GM12878 (cell line): ENCODE measurements around the gene KIF1C. TPM values are rescaled to one million over a fixed set of nuclear protein-coding genes. Genes with fewer than 3 reads are reported as not detected.

ENCODE experiments used
- ATAC-seq: fragments of 200-7000 bp; cut with Tn5 transposase; 3 replicates; pipeline ENCODE4 v1.9.1; 2020; ENCODE audit warnings: mild to moderate bottlenecking, moderate library complexity
- BruUV-seq: library from RNA; stranded (reverse); fragments of 400-500 nt; replicated peaks from 2 replicates; lab custom pipeline; 2021; lab: Mats Ljungman, UMichigan
- CTCF ChIA-PET: fragments of 300-600 bp; sonication (Branson Sonifier 250); formaldehyde crosslinking; extraction: SDS; loops from one replicate; lab custom pipeline; 2021; ENCODE audit warnings: inconsistent platforms; lab: Yijun Ruan, JAX
- POLR2A ChIA-PET: fragments of 350-600 bp; formaldehyde crosslinking; extraction: SDS; loops from one replicate; lab custom pipeline; 2021; ENCODE audit warnings: inconsistent platforms; lab: Charles Lee
- RAD21 ChIA-PET: fragments of 300-600 bp; sonication (Branson Sonifier 250); formaldehyde crosslinking; loops from one replicate; lab custom pipeline; 2023; ENCODE audit warnings: antibody characterized with exemption; ENCODE audit not compliant: unreplicated experiment; lab: Charles Lee
- SMC1A ChIA-PET: fragments of 300-600 bp; sonication (Branson Sonifier 250); formaldehyde crosslinking; loops from one replicate; lab custom pipeline; 2023; ENCODE audit not compliant: unreplicated experiment, uncharacterized antibody; lab: Charles Lee
- DNase-seq: peaks from one replicate; pipeline ENCODE4 v3.0.0-alpha.2; 2011; ENCODE audit warnings: low read depth, low spot score
- FAIRE-seq: peaks from 3 replicates; lab custom pipeline; 2011; peaks lifted over from hg19 to GRCh38; lab: Jason Lieb, UNC
- H2AFZ ChIP-seq: 2 replicates; pipeline ENCODE4 v1.6.0; 2011; ENCODE audit warnings: low read depth, low read length, control low read depth; ENCODE audit not compliant: control insufficient read depth
- H3K27ac ChIP-seq: 2 replicates; pipeline ENCODE4 v1.5.1; 2011; ENCODE audit warnings: control low read depth; ENCODE audit not compliant: control insufficient read depth, insufficient read depth
- H3K27me3 ChIP-seq, 2 experiments: replicated peaks in 1 of 2; 2 replicates each; pipeline versions ENCODE4 v1.6.0 to v1.6.1; 2011; ENCODE audit warnings: low read length in 1 of 2; ENCODE audit not compliant: control insufficient read depth in 2 of 2, insufficient read depth in 2 of 2
- H3K36me3 ChIP-seq, 2 experiments: 2 replicates each; pipeline ENCODE4 v1.5.1; 2011; ENCODE audit warnings: low read length in 1 of 2; ENCODE audit not compliant: control insufficient read depth in 2 of 2, insufficient read depth in 2 of 2
- H3K4me1 ChIP-seq: 2 replicates; pipeline ENCODE4 v1.6.1; 2011; ENCODE audit warnings: mild to moderate bottlenecking, low read length, moderate library complexity, mixed read lengths; ENCODE audit not compliant: control insufficient read depth, insufficient read depth
- H3K4me2 ChIP-seq: 2 replicates; pipeline ENCODE4 v1.6.0; 2011; ENCODE audit warnings: control low read depth; ENCODE audit not compliant: control insufficient read depth, insufficient read depth
- H3K4me3 ChIP-seq: fragments of 200-600 bp; sonication (generic); 2 replicates; pipeline ENCODE4 v1.5.1; 2016
- H3K79me2 ChIP-seq: 2 replicates; pipeline ENCODE4 v1.6.0; 2011; ENCODE audit warnings: low read length; ENCODE audit not compliant: control insufficient read depth, insufficient read depth
- H3K9ac ChIP-seq: 2 replicates; pipeline ENCODE4 v1.8.0; 2011; ENCODE audit warnings: low read length, control low read depth, mixed read lengths; ENCODE audit not compliant: control insufficient read depth, insufficient read depth
- H3K9me3 ChIP-seq: replicated peaks from 3 replicates; pipeline ENCODE4 v1.5.1; 2011; ENCODE audit warnings: mild to moderate bottlenecking, low read length; ENCODE audit not compliant: control insufficient read depth, insufficient read depth
- H4K20me1 ChIP-seq: 2 replicates; pipeline ENCODE4 v1.6.0; 2011; ENCODE audit not compliant: control insufficient read depth, insufficient read depth
- BRCA1 ChIP-seq: IDR thresholded peaks from 2 replicates; pipeline ENCODE4 v1.6.1; 2011; ENCODE audit warnings: low read depth, low read length, improper control_type of control experiment
- CBX3 ChIP-seq: fragments of 200-600 bp; sonication (generic); IDR thresholded peaks from 2 replicates; pipeline ENCODE4 v1.6.1; 2016; ENCODE audit warnings: low read depth, borderline replicate concordance
- RB1 ChIP-seq: fragments of 450-650 bp; formaldehyde crosslinking; IDR thresholded peaks from 2 replicates; pipeline ENCODE4 v1.6.1; 2017; ENCODE audit warnings: mild to moderate bottlenecking, borderline replicate concordance
- RUNX3 ChIP-seq: IDR thresholded peaks from 2 replicates; pipeline ENCODE4 v1.6.1; 2012; ENCODE audit warnings: low read length, inconsistent platforms
- ZBED1 ChIP-seq: IDR thresholded peaks from 2 replicates; pipeline ENCODE4 v1.6.1; 2016; ENCODE audit warnings: borderline replicate concordance
- WGBS: methylation state at CpG from one replicate; pipeline ENCODE4 v1.1.6; 2016; ENCODE audit warnings: low lambda C conversion rate; ENCODE audit not compliant: insufficient replicate concordance, insufficient coverage; ENCODE audit errors: missing lambda C conversion rate; 5-methylcytosine and 5-hydroxymethylcytosine counted together
- in situ Hi-C: fragments of 300-500 bp; cut with MboI; formaldehyde crosslinking; loops from 9 replicates; pipeline ENCODE4 v1.14.3; 2018; ENCODE audit warnings: mixed read lengths
- intact Hi-C: fragments of 100-400 bp; cut with micrococcal nuclease; formaldehyde crosslinking; loops from one replicate; pipeline ENCODE4 v1.14.2; 2022; ENCODE audit not compliant: unreplicated experiment
- polyA plus RNA-seq, 11 experiments: library from polyadenylated mRNA; depleted of rRNA in 4 of 11; unstranded in 6 of 11; stranded (reverse) in 5 of 11; fragments of >200 nt; fragmentation: Nextera tagmentation in 4 of 11; fragmentation: Illumina TruSeq in 1 of 11; extraction: Ambion mirVana in 4 of 11; extraction: Trizol in 1 of 11; gene quantifications; 1 replicate in 1 of 11; 2 replicates in 10 of 11; pipeline versions ENCODE4 v1.2.1 to v1.2.3, GENCODE V29; 2011 to 2016; ENCODE audit warnings: inconsistent platforms in 2 of 11, missing spikeins in 2 of 11, low read depth in 1 of 11
- total RNA-seq, 4 experiments: library from RNA; depleted of rRNA in 3 of 4; stranded (reverse); fragments of >200 nt in 3 of 4; fragmentation: Illumina TruSeq in 1 of 4; extraction: Trizol in 1 of 4; gene quantifications; 2 replicates each; pipeline versions ENCODE4 v1.2.1 to v1.2.3, GENCODE V29; 2013 to 2021
- TF ChIP-seq, protein P1 (sequence below): IDR thresholded peaks from 2 replicates; pipeline ENCODE4 v1.6.1; 2012; ENCODE audit warnings: mild to moderate bottlenecking, low read depth, low read length

The KIF1C gene
- total and polyA plus RNA-seq, 10 of the 15 experiments (the other 5 are each of a cell fraction or from before 2014, with no cell fraction given) = 1.4 to 65.9 (median 21.1) TPM

DNA sequence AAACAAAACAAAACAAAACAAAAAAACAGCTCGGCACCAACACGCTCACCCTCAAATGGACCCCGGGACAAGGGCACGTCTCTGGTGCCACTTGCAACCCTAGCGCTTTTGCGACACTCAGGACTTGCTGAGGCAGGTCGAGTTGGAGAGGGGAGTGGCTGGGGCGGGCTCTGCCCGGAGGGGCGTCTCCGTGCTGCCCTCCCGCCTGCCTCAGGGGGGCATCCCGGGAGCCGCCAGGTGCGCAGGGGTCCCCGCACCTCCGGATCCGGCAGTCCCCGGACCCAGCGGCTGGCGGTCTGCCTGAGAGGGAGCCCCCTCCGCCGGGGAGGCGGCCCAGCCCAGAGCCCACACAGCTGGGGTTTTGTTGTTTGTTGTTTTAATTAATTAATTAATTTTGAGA, 37.6 kb downstream of the KIF1C start, which contains the start of gene SLC52A1:
Gene SLC52A1 (minus strand): TSS at position 112 of the 400 bp plus-strand sequence. CDS start 820 bp downstream, outside the sequence.
- ChIA-PET CTCF (interaction anchor here (1.0 to 4.0 kb wide), 3 partner anchors 11 to 55 kb away, joined by 3 to 16 read pairs (median 4); no protein-coding TSS in a partner anchor), SMC1A (interaction anchor here (1.0 to 1.5 kb wide), 3 partner anchors 15 to 126 kb away, joined by 3 to 5 read pairs (median 3); no protein-coding TSS in a partner anchor), RAD21 (no interaction called here), POLR2A (interaction anchor here (0.6 to 0.8 kb wide), 2 partner anchors 8 to 15 kb away, joined by 3 to 4 read pairs; no protein-coding TSS in a partner anchor)
- BruUV-seq = no TSS peak
- no peak within 1 kb of the TSS for H3K27ac ChIP-seq
- no peaks in the 10 kb centered on the region for H3K9me3 ChIP-seq
- no peaks in the 10 kb centered on the region for H3K79me2 ChIP-seq
- WGBS = 18% methylated on average over 24 of the region's 24 CpGs
- in situ Hi-C loops = no loop called here
- no peaks in the 10 kb centered on the region for H4K20me1 ChIP-seq
- H2AFZ ChIP-seq = no peak within 1 kb of the TSS
- H3K36me3 ChIP-seq = no peaks in the 10 kb centered on the region
- DNase-seq (no peak), FAIRE-seq (no peak), ATAC-seq (no peak)
- TF ChIP-seq RB1 = no peak
- TF ChIP-seq, protein P1, sequence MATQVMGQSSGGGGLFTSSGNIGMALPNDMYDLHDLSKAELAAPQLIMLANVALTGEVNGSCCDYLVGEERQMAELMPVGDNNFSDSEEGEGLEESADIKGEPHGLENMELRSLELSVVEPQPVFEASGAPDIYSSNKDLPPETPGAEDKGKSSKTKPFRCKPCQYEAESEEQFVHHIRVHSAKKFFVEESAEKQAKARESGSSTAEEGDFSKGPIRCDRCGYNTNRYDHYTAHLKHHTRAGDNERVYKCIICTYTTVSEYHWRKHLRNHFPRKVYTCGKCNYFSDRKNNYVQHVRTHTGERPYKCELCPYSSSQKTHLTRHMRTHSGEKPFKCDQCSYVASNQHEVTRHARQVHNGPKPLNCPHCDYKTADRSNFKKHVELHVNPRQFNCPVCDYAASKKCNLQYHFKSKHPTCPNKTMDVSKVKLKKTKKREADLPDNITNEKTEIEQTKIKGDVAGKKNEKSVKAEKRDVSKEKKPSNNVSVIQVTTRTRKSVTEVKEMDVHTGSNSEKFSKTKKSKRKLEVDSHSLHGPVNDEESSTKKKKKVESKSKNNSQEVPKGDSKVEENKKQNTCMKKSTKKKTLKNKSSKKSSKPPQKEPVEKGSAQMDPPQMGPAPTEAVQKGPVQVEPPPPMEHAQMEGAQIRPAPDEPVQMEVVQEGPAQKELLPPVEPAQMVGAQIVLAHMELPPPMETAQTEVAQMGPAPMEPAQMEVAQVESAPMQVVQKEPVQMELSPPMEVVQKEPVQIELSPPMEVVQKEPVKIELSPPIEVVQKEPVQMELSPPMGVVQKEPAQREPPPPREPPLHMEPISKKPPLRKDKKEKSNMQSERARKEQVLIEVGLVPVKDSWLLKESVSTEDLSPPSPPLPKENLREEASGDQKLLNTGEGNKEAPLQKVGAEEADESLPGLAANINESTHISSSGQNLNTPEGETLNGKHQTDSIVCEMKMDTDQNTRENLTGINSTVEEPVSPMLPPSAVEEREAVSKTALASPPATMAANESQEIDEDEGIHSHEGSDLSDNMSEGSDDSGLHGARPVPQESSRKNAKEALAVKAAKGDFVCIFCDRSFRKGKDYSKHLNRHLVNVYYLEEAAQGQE = no peak
- TF ChIP-seq BRCA1 = no peak
- TF ChIP-seq ZBED1 = no peak
- TF ChIP-seq RUNX3 = no peak
- TF ChIP-seq CBX3 = no peak
- no peak within 1 kb of the TSS for H3K4me3 ChIP-seq
- intact Hi-C loops = no loop called here
- no peaks in the 10 kb centered on the region for H3K27me3 ChIP-seq
- H3K9ac ChIP-seq = no peak within 1 kb of the TSS
- H3K4me1 ChIP-seq = peaks cover 14% of the 10 kb centered on the region
- H3K4me2 ChIP-seq = 0 out of 2 replicates have a peak within 1 kb of the TSS, but pooled peaks have one; percentile 27
